Activated naive CD4-positive, alpha-beta T cell treated with anti-CD3 and anti-CD28 coated beads, Interleukin-2, amount 50 U/mL, for 16 hours (primary cell): ENCODE data around the gene MYBPHL.

Experiments used
- DNase-seq: peaks from one replicate; pipeline ENCODE4 v3.0.0-alpha.2; 2020

The MYBPHL gene

DNA sequence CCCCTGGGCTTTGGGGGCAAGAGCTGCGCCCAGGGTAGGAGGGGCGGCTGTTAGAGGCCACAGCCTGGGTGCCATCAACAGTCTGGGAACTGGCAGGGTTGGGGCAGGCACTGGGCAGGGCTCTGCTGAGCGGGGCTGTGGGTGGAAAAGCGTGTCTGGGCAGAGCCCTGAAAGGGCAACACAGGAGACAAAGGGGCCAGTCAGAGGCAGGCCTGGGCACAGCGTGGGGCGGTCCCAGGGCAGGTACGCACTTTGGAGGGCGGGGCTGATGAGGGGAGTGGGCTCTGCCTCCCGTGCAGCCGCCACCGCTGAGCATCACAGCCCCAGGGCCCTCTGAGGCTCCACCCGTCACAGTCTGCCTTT lies 43.6 kb downstream of the MYBPHL start:
- DNase-seq = no peak

DNA sequence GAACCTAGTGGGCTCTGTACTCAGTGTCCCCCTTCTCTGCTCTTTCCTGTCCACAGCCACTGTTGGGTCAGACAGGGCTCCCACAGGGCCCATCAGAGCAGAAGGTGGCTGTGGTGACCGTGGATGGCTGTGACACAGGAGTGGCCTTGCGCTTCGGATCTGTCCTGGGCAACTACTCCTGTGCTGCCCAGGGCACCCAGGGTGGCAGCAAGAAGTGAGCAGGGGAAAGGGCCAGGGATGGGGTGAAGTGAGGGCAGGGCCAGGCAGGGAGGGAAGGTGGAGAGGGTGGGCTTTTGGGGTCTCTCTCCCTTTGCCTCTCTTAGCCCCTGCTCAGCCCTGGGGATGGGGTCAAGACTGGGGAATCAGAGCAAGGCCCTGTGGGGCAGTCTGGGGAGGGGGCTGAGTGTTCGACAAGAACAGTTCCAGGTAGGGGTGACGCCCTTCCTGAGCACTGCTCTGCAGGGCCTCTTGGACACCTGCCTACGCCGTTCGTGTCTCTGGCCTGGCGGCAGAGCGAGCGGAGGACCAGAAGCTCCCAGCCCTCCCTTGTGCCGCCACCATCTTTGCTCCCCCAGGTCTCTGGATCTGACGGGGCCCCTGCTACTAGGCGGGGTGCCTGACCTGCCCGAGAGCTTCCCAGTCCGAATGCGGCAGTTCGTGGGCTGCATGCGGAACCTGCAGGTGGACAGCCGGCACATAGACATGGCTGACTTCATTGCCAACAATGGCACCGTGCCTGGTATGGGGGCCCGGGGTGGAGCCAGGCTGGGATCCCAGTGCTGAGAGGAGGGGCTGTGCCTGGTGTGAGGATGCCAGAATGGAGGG lies 44.4 kb downstream of the MYBPHL start:
- DNase-seq = no peak

DNA sequence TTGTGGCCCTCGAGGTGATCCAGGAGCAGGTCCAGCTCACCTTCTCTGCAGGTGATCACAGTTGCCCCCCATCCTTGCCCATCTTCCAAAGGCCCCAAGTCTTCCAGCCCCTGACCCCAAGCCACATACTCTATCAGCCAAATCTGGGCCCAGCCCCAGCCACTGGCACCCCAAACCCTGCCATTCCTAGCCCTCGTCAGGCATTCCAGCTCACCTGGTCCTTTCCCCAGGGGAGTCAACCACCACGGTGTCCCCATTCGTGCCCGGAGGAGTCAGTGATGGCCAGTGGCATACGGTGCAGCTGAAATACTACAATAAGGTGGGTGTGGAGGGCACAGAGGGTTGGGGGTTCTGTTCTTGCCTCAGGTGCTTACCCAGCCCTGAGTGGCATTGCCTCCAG lies 45.2 kb downstream of the MYBPHL start:
- no peak for DNase-seq

DNA sequence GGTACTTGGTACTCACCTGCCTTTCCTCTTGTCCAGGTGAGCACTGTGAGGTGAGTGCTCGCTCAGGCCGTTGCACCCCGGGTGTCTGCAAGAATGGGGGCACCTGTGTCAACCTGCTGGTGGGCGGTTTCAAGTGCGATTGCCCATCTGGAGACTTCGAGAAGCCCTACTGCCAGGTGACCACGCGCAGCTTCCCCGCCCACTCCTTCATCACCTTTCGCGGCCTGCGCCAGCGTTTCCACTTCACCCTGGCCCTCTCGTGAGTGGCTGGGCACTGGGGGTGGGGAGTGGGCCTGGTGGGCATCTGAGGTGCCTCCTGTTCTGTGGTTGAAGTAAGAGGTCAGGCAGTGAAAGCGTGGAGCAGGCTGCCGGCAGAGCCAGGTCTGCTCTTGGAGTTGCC lies 45.8 kb downstream of the MYBPHL start:
- no peak for DNase-seq

DNA sequence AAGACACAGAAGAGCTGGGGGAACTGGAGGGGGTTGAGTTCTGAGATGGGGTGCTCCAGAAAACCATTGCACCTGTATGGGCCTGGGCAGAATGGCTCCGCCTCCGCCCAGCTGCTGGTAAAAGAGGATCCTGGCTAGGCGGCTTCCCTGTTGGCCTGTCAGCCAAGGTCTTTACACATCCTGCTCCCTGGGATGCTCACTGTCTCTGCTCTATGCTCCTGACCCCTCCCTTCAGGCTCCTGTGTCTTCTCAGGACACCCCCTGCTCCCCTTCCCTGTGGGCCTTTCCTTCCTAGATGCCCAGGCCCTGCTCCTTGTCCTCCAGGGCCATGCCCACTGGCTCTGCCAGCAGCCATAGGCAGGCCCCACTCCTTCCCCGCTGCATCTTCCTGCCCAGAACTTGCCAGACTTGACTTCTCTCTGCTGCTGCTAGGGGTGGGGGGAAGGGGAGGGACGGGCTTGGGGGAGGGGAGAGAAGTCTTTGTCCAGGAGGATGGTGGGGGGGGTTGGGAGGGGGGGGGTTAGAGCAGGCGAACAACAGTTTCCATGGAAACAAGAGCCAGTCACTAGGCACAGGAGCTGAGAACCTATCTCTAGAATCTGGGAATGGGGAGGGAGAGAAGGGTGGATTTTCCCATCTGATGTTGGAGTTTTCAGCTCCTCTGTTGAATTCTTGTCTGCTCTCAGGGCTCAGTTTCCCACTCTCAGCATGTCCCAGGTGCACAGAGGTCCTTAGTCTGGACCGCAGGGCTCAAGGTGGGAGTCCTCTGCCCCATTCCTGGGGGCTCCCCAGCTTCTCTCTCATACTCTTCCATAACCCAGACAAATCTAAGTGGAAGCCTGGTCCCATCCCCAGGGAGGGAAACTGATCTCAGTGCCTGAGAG lies 46.9 kb downstream of the MYBPHL start:
- no peak for DNase-seq

DNA sequence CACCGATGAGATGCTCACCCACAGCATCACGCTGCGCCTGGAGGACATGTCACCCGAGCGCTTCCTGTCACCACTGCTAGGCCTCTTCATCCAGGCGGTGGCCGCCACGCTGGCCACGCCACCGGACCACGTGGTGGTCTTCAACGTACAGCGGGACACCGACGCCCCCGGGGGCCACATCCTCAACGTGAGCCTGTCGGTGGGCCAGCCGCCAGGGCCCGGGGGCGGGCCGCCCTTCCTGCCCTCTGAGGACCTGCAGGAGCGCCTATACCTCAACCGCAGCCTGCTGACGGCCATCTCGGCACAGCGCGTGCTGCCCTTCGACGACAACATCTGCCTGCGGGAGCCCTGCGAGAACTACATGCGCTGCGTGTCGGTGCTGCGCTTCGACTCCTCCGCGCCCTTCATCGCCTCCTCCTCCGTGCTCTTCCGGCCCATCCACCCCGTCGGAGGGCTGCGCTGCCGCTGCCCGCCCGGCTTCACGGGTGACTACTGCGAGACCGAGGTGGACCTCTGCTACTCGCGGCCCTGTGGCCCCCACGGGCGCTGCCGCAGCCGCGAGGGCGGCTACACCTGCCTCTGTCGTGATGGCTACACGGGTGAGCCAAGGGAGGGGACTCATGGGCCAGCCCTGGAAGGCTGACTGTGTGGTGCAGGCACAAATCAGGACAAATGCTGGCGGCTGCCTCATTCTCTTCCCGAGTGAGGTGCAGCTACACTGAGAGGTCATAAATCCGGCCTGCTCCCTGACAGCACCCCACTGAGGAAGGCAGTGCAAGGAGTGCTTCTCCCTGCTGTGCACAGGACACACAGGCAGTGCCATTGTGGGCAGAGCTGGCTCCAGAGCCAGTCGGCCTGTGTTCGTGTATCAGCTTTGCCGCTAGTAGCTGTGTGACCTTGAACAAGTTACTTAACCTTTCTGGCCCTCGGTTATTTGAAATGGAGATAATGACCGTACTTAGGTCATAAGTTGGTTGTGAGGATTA lies 48.0 kb downstream of the MYBPHL start:
- no peak for DNase-seq

DNA sequence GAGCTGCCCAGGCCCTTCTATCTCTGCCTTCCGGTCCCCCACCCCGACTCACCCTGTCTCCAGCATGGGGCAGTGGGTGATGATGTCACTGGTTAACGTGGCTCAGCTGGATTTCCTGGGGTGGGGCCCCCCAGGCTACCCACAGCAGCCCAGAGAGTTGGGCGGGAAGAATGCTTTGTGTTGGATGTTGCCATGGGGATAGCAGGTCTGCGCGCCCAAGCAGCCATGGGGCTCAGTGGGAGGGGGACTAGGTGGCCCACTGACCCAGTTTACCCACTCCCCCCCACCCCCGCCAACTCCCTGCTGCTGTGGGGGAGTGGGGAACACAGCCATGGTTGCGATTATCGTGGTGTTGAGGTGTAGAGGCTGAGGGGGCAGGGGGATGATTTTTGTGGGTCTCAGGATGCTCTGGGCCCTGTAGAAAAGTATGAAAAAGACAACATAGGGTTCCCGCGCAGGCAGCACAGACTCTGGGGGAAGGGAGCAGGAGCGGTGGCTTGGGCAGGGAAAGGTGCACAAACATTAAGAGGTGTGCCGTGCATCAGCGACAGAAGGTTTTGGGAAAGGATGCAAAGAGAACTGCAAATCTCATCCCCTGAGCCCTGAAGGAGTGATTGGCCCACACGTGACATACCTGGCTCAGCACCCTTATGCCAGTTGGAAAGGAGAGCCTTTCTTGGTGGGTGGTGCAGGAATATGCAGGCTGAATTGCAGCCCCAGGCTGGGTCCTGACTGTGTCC lies 49.0 kb downstream of the MYBPHL start:
- DNase-seq = no peak

DNA sequence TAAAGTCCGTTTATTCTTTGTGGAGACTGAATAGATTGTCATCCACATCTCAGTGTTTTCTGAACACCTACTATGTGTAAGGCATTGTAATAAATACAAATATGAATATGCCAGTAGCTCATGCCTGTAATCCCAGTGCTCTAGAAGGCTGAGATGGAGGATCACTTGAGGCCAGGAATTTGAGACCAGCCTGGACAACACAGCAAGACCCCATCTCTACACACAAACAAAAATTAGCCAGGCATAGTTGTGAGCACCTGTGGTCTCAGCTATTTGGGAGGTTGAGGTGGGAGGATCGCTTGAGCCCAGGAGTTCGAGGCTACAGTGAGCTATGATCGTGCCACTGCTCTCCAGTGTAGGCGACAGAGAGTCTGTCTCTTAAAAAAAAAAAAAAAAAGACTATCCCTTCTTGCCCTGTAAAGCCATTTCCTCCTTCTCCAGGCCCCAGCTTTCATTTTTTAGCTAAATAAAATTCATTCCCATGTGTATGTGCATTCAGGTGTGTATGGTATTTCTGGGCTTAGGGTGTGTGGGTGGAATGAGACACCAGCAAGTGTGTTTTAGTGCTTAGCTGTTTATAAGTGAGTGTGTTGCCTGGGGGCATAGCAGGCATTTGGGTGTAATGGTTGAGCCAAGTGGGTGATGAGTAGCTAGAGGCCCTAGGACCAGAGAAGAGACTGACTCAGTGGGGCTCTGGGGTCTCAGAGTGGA lies 49.7 kb downstream of the MYBPHL start:
- no peak for DNase-seq

DNA sequence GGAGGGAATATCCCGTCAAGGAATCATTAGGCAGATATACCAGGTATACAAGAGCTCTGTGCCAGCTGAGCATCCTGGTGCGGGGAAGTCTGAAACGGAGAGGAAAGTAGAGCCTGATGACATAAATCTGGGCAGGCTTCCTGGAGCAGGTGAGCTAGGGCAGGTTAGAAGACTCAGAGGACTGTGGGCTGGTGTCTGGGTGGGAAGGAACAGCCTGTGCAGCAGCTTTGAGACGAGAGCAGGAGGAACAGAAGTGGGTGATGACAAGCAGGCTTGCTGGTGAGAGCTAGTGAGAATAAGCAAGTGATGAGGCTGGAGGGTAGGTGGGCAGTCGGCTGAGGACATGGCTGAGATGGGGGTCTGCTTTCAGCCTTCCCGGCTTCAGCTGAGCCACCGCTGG lies 50.7 kb downstream of the MYBPHL start:
- DNase-seq = no peak

DNA sequence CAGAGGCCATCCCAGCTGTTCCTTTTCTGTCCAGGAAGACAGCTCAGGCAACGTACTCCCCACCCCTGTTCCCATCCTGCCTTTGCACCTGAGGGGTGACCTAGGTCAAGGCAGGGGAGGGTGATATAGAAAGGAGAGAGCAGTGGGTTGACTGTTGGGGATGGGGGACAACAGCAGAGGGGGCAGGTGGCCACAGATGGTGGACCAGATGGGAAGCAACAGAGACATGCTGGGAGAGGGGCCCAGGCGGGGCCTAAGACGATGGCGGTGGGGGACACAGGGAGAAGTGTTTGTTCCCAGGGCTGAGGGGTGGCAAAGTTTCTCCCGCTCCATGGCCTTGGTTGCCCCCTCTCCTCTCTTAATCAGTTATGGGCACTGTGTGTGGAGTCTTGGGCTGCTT lies 51.1 kb downstream of the MYBPHL start:
- no peak for DNase-seq

DNA sequence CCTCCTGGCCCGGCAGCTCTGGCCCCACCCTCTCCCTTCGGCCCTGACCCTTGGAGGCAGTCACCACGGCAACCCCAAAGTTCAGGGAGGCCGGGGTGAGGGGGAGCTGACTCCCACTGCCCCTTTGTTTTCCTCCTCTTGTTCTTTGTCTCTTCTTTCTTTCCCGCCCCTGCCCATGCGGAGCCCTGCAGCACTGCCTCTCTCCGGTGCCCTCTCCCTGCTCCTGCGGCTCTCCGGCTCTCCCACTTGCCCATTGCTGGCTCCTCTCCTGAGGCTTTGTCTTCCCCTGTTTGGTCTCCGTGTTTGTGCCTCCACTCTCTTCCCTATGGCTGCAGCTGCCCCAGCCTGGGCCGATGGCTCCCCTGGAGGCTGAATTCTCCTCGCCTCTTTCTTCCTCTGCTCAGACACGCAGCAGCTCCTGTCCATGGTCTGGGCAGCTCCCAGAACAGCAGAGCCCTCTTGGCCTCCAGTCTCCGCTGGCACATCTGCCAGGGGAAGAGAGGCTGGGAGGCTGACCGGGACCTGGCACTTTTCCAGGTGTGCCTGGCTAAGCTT lies 51.6 kb downstream of the MYBPHL start:
- DNase-seq = no peak

DNA sequence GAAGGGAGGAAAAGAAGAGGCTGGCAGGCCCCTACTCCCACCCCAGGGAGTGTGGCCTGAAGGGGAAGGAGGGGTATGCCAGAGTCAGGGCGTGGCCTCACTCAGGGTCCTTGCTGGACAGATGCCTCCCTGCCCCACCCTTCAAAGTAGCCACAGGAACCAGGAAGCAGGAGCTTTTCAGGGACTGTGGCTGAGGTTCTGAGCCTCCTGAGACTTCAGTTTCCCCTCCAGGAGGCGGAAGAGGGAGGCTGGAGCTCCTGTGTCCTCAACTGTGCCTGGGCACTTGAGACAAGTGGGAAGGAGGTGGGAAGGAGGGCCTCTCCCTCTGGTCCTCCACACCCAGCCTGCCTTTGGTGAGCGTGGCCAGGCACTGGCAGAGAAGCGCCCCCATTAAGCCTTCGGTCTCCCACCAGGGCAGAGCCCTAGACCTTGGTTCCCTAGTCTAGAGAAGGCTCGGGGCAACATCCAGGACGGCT lies 52.2 kb downstream of the MYBPHL start:
- no peak for DNase-seq

DNA sequence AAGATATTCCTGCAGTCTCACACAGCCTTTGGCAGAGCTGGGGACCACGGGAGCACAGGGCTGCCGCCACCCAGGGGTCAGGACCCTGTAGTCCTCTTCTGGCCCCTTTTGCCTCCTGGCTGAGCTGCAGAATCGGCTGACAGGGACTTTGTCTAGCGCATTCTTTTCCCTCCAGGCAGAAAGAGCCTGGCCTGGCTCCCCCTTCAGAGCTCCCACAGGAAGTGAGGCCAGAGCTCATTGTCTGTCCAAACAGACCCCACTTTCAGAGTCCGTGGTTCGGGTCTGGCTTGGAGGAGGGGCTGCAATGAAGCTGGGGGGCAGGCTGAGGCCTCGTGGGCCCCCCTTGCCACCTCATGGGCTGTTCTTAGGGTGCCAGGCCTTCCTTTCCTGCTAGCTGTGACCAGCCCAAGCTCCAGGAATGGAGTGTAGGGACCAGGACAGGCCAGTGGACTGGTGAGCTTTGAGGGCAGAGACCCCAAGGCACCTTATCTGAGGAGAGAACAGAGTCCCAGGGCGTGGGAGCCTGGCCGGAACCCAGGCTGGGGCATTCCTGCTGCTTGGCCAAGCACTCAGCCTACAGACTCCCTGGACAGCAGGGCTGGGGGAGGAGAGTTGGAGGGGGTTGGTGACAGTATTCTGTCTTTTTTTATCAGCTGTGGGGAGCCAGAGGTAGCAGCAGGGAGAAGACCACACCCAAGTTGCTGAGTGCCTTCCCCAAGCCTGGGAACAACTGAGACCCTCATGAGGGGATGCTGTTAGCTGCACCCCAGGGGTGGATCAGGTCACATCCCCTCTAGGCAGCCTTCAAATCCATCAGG lies 52.8 kb downstream of the MYBPHL start:
- no peak for DNase-seq

DNA sequence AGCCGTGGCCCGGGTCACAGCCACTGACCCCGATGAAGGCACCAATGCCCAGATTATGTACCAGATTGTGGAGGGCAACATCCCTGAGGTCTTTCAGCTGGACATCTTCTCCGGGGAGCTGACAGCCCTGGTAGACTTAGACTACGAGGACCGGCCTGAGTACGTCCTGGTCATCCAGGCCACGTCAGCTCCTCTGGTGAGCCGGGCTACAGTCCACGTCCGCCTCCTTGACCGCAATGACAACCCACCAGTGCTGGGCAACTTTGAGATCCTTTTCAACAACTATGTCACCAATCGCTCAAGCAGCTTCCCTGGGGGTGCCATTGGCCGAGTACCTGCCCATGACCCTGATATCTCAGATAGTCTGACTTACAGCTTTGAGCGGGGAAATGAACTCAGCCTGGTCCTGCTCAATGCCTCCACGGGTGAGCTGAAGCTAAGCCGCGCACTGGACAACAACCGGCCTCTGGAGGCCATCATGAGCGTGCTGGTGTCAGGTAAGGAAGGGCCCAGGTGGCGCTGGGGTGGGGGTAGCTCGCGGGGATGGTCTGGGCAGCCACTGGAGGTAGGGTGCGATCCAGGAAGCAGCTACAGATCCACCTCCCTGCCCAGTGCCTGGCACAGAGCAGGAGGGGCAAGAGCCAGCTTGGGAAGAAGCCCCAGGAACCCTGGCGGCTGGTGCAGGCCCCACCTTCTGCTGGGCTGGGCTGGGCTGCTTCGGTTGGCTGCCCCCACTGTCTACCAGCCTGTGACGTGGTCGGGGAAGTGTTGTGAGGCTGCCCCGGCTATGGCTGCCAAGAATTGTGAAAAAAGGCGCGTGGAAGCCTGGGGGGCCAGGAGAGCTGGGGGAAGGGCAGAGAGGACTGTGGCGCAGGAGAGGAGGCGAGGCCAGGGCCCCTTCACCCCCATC lies 53.7 kb downstream of the MYBPHL start:
- DNase-seq = no peak

DNA sequence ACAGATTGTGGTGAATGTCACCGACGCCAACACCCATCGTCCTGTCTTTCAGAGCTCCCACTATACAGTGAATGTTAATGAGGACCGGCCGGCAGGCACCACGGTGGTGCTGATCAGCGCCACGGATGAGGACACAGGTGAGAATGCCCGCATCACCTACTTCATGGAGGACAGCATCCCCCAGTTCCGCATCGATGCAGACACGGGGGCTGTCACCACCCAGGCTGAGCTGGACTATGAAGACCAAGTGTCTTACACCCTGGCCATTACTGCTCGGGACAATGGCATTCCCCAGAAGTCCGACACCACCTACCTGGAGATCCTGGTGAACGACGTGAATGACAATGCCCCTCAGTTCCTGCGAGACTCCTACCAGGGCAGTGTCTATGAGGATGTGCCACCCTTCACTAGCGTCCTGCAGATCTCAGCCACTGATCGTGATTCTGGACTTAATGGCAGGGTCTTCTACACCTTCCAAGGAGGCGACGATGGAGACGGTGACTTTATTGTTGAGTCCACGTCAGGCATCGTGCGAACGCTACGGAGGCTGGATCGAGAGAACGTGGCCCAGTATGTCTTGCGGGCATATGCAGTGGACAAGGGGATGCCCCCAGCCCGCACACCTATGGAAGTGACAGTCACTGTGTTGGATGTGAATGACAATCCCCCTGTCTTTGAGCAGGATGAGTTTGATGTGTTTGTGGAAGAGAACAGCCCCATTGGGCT lies 54.5 kb downstream of the MYBPHL start:
- no peak for DNase-seq

DNA sequence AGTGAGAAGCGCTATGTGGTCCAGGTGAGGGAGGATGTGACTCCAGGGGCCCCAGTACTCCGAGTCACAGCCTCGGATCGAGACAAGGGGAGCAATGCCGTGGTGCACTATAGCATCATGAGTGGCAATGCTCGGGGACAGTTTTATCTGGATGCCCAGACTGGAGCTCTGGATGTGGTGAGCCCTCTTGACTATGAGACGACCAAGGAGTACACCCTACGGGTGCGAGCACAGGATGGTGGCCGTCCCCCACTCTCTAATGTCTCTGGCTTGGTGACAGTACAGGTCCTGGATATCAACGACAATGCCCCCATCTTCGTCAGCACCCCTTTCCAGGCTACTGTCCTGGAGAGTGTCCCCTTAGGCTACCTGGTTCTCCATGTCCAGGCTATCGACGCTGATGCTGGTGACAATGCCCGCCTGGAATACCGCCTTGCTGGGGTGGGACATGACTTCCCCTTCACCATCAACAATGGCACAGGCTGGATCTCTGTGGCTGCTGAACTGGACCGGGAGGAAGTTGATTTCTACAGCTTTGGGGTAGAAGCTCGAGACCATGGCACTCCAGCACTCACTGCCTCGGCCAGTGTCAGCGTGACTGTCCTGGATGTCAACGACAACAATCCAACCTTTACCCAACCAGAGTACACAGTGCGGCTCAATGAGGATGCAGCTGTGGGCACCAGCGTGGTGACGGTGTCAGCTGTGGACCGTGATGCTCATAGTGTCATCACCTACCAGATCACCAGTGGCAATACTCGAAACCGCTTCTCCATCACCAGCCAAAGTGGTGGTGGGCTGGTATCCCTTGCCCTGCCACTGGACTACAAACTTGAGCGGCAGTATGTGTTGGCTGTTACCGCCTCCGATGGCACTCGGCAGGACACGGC lies 55.3 kb downstream of the MYBPHL start:
- no peak for DNase-seq
